LHCN-M2 (cell line): ENCODE results near the gene SLC18A2. TPM values are rescaled to one million over a fixed set of nuclear protein-coding genes. Genes with fewer than 3 reads are reported as not detected.

Source experiments
- DNase-seq: peaks from one replicate; pipeline ENCODE4 v3.0.0-alpha.2; 2012; ENCODE audit warnings: low read depth
- total RNA-seq: library from RNA; depleted of rRNA; stranded (reverse); fragments of >200 nt; gene quantifications from 2 replicates; pipeline ENCODE4 v1.2.3, GENCODE V29; 2014; rRNA removed

Gene SLC18A2
- total RNA-seq, 1 experiment from 2014 or later = not detected

GRCh38 chr10:117311261-117311660 is 70.3 kb downstream of the SLC18A2 start:
- no peak for DNase-seq

- DNase-seq = no peak
Measured at GRCh38 chr10:117312430-117312829, 71.5 kb downstream of the SLC18A2 start.

GRCh38 chr10:117313641-117314040 is 72.7 kb downstream of the SLC18A2 start:
- no peak for DNase-seq

GRCh38 chr10:117316701-117317100 is 75.8 kb downstream of the SLC18A2 start:
- no peak for DNase-seq

GRCh38 chr10:117318909-117319308 is 78.0 kb downstream of the SLC18A2 start:
- peak; percentile 10 for DNase-seq

- peak; percentile 19 for DNase-seq
Measured at GRCh38 chr10:117320050-117320665, 79.2 kb downstream of the SLC18A2 start.

GRCh38 chr10:117322260-117322659 is 81.3 kb downstream of the SLC18A2 start:
- DNase-seq = peak; percentile 58

GRCh38 chr10:117324367-117324766 is 83.5 kb downstream of the SLC18A2 start:
- DNase-seq = no peak

GRCh38 chr10:117327262-117327661 is 86.3 kb downstream of the SLC18A2 start:
- no peak for DNase-seq

Other genes starting within 250 kb of the SLC18A2 start
- 2.7 and 3.7 TPM in 2 replicates for gene SHTN1, start 235.9 kb upstream of the SLC18A2 start, total RNA-seq
- not detected in 2 replicates for gene VAX1, start 102.8 kb upstream of the SLC18A2 start, total RNA-seq
- gene KCNK18, start 43.6 kb upstream of the SLC18A2 start, total RNA-seq = not detected in 2 replicates
- gene PDZD8, start 134.3 kb downstream of the SLC18A2 start, total RNA-seq = 17.0 and 21.3 TPM in 2 replicates